SH-SY5Y (cell line): ENCODE data around the gene PTPRM.

ENCODE experiments used
- GATA2 ChIP-seq: IDR thresholded peaks from 2 replicates; pipeline ENCODE4 v1.6.1; 2011; ENCODE audit warnings: mild to moderate bottlenecking, low read depth, low read length
- GATA3 ChIP-seq: IDR thresholded peaks from 2 replicates; pipeline ENCODE4 v1.6.1; 2011; ENCODE audit warnings: low read depth, mild to moderate bottlenecking, low read length, moderate library complexity

- no peak for TF ChIP-seq GATA3
- TF ChIP-seq GATA2, result no peak
Measured at GRCh38 chr18:7990670-7991069, 423.6 kb downstream of the PTPRM start.
